ENCODE data around the gene MARF1. TPM values are rescaled to one million over a fixed set of nuclear protein-coding genes. Genes with fewer than 3 reads are reported as not detected.

MARF1 gene
- total and polyA plus RNA-seq, 11 donors, result 11.4 to 61.3 (median 42.0) TPM

GRCh38 chr16:15585956-15586355 lies 57.0 kb downstream of the MARF1 start:
- TF ChIP-seq POLR2A (IDR thresholded peaks at IDR 0.05), result no peak
- TF ChIP-seq, protein P1, sequence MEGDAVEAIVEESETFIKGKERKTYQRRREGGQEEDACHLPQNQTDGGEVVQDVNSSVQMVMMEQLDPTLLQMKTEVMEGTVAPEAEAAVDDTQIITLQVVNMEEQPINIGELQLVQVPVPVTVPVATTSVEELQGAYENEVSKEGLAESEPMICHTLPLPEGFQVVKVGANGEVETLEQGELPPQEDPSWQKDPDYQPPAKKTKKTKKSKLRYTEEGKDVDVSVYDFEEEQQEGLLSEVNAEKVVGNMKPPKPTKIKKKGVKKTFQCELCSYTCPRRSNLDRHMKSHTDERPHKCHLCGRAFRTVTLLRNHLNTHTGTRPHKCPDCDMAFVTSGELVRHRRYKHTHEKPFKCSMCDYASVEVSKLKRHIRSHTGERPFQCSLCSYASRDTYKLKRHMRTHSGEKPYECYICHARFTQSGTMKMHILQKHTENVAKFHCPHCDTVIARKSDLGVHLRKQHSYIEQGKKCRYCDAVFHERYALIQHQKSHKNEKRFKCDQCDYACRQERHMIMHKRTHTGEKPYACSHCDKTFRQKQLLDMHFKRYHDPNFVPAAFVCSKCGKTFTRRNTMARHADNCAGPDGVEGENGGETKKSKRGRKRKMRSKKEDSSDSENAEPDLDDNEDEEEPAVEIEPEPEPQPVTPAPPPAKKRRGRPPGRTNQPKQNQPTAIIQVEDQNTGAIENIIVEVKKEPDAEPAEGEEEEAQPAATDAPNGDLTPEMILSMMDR (IDR thresholded peaks at IDR 0.05), result no peak
- peaks cover 0 to 80% (median 29%) of the 10 kb centered on the region in 9 donors for H3K36me3 ChIP-seq
- H3K27me3 ChIP-seq, result no peaks in the 10 kb centered on the region
- no peak overlapping the region for H3K4me3 ChIP-seq
- H3K9me3 ChIP-seq, result peaks cover 0 to 19% (median 10%) of the 10 kb centered on the region in 12 donors
- ATAC-seq, result no peak
- intact Hi-C loops (cut with DNase I), result no loop called here
- 85 to 98% (median 89%) methylated on average over 1 of the region's 1 CpG for WGBS, 4 donors
- H3K27ac ChIP-seq, result no peak overlapping the region
- DNase-seq, result no peak
- peaks cover 0 to 35% (median 8%) of the 10 kb centered on the region in 12 donors for H3K4me1 ChIP-seq

DNA sequence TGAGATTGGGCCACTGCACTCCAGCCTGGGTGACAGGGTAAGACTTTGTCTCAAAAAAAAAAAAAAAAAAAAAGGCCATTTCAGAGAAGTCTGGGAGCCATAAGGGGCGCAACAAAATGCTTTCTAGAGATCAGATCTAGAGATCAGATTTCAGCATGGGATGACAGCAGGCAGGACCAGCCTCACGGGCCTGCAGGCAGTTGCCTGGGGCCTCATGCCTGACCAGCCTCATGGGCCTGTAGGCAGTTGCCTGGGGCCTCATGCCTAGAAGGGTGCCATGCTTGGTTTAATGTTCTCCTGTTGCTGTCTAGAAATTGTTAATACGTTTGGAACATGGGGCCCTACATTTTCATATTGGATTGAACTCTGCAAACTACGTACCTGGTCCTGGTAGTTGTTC lies 59.4 kb downstream of the MARF1 start:
- 94 to 96% (median 95%) methylated on average over 4 of the region's 4 CpGs for WGBS, 4 donors
- DNase-seq (no peak), ATAC-seq (no peak)
- H3K36me3 ChIP-seq, result peaks cover 0 to 69% (median 22%) of the 10 kb centered on the region in 9 donors
- H3K4me3 ChIP-seq, result no peak overlapping the region
- TF ChIP-seq, protein P1 (IDR thresholded peaks at IDR 0.05), result no peak
- no peak for TF ChIP-seq POLR2A (IDR thresholded peaks at IDR 0.05)
- H3K27me3 ChIP-seq, result no peaks in the 10 kb centered on the region
- H3K4me1 ChIP-seq, result peaks cover 0 to 15% (median 2%) of the 10 kb centered on the region in 12 donors
- intact Hi-C loops (cut with DNase I), result no loop called here
- H3K9me3 ChIP-seq, result peaks cover 0 to 19% (median 10%) of the 10 kb centered on the region in 12 donors
- H3K27ac ChIP-seq, result no peak overlapping the region

GRCh38 chr16:15581127-15581815 lies 61.7 kb downstream of the MARF1 start:
- 85 to 88% (median 87%) methylated on average over 10 of the region's 10 CpGs for WGBS, 4 donors
- ATAC-seq, result peak in 2 of 4 donors; percentile 18 to 36
- peak overlapping the region in 5 of 12 donors; percentile 7 to 54 (median 45) for H3K27ac ChIP-seq
- TF ChIP-seq, protein P1 (IDR thresholded peaks at IDR 0.05), result no peak
- TF ChIP-seq POLR2A (IDR thresholded peaks at IDR 0.05), result no peak
- H3K4me3 ChIP-seq, result no peak overlapping the region
- no peaks in the 10 kb centered on the region for H3K27me3 ChIP-seq
- intact Hi-C loops (cut with DNase I), result no loop called here
- peaks cover 0 to 15% (median 9%) of the 10 kb centered on the region in 12 donors for H3K9me3 ChIP-seq
- H3K36me3 ChIP-seq, result peaks cover 0 to 47% (median 12%) of the 10 kb centered on the region in 9 donors
- peaks cover 0 to 14% (median 2%) of the 10 kb centered on the region in 12 donors for H3K4me1 ChIP-seq
- DNase-seq, result no peak

DNA sequence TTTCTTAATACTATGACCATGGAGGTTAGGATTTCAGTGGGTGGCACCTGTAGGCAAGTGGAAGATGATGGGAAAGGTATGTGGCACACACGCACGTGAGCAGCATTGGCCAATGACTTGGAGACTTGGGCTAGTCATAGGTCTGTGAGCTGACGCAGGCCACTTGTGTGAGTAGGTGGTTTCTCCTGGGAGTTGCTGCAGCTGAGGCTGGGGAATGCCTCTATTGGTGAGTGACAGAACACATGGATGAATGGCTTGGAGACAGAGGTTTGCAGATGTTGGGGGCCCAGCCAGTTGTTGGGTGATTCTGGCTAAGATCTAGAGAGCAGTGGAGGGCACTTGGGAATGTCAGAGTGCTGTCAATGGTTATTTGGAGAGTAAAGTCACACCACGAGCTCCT lies 64.1 kb downstream of the MARF1 start:
- H3K27ac ChIP-seq, result no peak overlapping the region
- WGBS, 4 donors, result 86 to 92% (median 88%) methylated on average over 4 of the region's 4 CpGs

More for the DNA sequence above, 64.1 kb downstream of the MARF1 start:
- intact Hi-C loops (cut with DNase I), result no loop called here
- peaks cover 0 to 27% (median 10%) of the 10 kb centered on the region in 9 donors for H3K36me3 ChIP-seq
- no peak for DNase-seq
- no peaks in the 10 kb centered on the region for H3K27me3 ChIP-seq
- no peak overlapping the region for H3K4me3 ChIP-seq
- peaks cover 0 to 23% (median 3%) of the 10 kb centered on the region in 12 donors for H3K4me1 ChIP-seq
- no peak for TF ChIP-seq POLR2A (IDR thresholded peaks at IDR 0.05)
- TF ChIP-seq, protein P1 (IDR thresholded peaks at IDR 0.05), result no peak
- no peaks in the 10 kb centered on the region for H3K9me3 ChIP-seq
- no peak for ATAC-seq
